Fibroblast of lung (primary cell): Measurements from ENCODE around the gene KNTC1. TPM values are rescaled to one million over a fixed set of nuclear protein-coding genes. Genes with fewer than 3 reads are reported as not detected.

Experiments
- DNase-seq, 2 donors: peaks; one replicate each; pipeline versions ENCODE4 v3.0.0 to v3.0.0-alpha.2; 2010; ENCODE audit warnings: low read depth in 2 of 2
- H2AFZ ChIP-seq: 2 replicates; pipeline ENCODE4 v1.5.1; 2012; ENCODE audit warnings: low read length, control low read depth, inconsistent platforms
- H3K27ac ChIP-seq: 2 replicates; pipeline ENCODE4 v1.5.1; 2011; ENCODE audit warnings: low read length, control low read depth; ENCODE audit not compliant: insufficient read depth
- H3K27me3 ChIP-seq: 2 replicates; pipeline ENCODE4 v1.5.1; 2011; ENCODE audit warnings: mild to moderate bottlenecking, low read length; ENCODE audit not compliant: control insufficient read depth, insufficient read depth
- H3K36me3 ChIP-seq: 2 replicates; pipeline ENCODE4 v1.5.1; 2011; ENCODE audit warnings: low read length; ENCODE audit not compliant: control insufficient read depth, insufficient read depth
- H3K4me1 ChIP-seq: 2 replicates; pipeline ENCODE4 v1.5.1; 2011; ENCODE audit warnings: low read length; ENCODE audit not compliant: control insufficient read depth, insufficient read depth; ENCODE audit errors: extremely low read depth
- H3K4me2 ChIP-seq: 2 replicates; pipeline ENCODE4 v1.5.1; 2011; ENCODE audit warnings: low read length, control low read depth; ENCODE audit not compliant: insufficient read depth; ENCODE audit errors: extremely low read depth
- H3K4me3 ChIP-seq, 4 experiments: fragments of 200-600 bp in 1 of 4; sonication (generic) in 1 of 4; replicated peaks in 1 of 4; 2 replicates each; pipeline ENCODE4 v1.5.1; 2011 to 2016; ENCODE audit warnings: low read length in 4 of 4, low read depth in 3 of 4, mild to moderate bottlenecking in 3 of 4, control low read depth in 2 of 4, inconsistent platforms in 1 of 4, mixed read lengths in 1 of 4; ENCODE audit not compliant: insufficient read depth in 1 of 4; ENCODE audit errors: control extremely low read depth in 1 of 4
- H3K79me2 ChIP-seq: 2 replicates; pipeline ENCODE4 v1.5.1; 2012; ENCODE audit warnings: mild to moderate bottlenecking, low read length, inconsistent platforms; ENCODE audit not compliant: control insufficient read depth, insufficient read depth
- H3K9ac ChIP-seq: 2 replicates; pipeline ENCODE4 v1.5.1; 2011; ENCODE audit warnings: mild to moderate bottlenecking, low read length, control low read depth; ENCODE audit not compliant: insufficient read depth
- H3K9me3 ChIP-seq: 2 replicates; pipeline ENCODE4 v1.5.1; 2012; ENCODE audit warnings: low read depth, low read length; ENCODE audit not compliant: control insufficient read depth, insufficient read depth
- H4K20me1 ChIP-seq: 2 replicates; pipeline ENCODE4 v1.5.1; 2011; ENCODE audit warnings: low read length; ENCODE audit not compliant: control insufficient read depth, insufficient read depth; ENCODE audit errors: extremely low read depth
- CTCF ChIP-seq, 2 donors: IDR thresholded peaks in 1 of 2; conservative IDR thresholded peaks in 1 of 2; 1 replicate in 1 of 2; 2 replicates in 1 of 2; pipeline ENCODE4 v1.5.1; 2011 to 2012; ENCODE audit warnings: low read length in 2 of 2, control low read depth in 1 of 2, inconsistent platforms in 1 of 2, low read depth in 1 of 2, mild to moderate bottlenecking in 1 of 2
- EZH2 ChIP-seq: IDR thresholded peaks from 2 replicates; pipeline ENCODE4 v1.5.1; 2012; ENCODE audit warnings: low read length, control low read depth, mild to moderate bottlenecking; ENCODE audit errors: missing control alignments
- polyA plus RNA-seq, 2 donors: library from polyadenylated mRNA; depleted of rRNA in 1 of 2; stranded (reverse) in 1 of 2; unstranded in 1 of 2; fragments of >200 nt; gene quantifications; 2 replicates each; pipeline ENCODE4 v1.2.1, GENCODE V29; 2011 to 2012; ENCODE audit warnings: missing spikeins in 1 of 2
- total RNA-seq: library from RNA; depleted of rRNA; stranded (reverse); fragments of >200 nt; gene quantifications from 2 replicates; pipeline ENCODE4 v1.2.1, GENCODE V29; 2014

Gene KNTC1
- total and polyA plus RNA-seq, 2 donors (not counting 1 experiment from before 2014, with no cell fraction given), result 11.0 to 14.4 TPM

GRCh38 chr12:122669397-122670070 lies 142.5 kb downstream of the KNTC1 start:
- H3K4me3 ChIP-seq, result no peak overlapping the region
- H2AFZ ChIP-seq, result no peak overlapping the region
- H3K9me3 ChIP-seq, result no peaks in the 10 kb centered on the region
- H3K27me3 ChIP-seq, result no peaks in the 10 kb centered on the region
- no peaks in the 10 kb centered on the region for H3K79me2 ChIP-seq
- peak overlapping the region; percentile 55 for H3K27ac ChIP-seq
- TF ChIP-seq EZH2 (no peak), CTCF (conservative IDR thresholded peaks at IDR 0.05 in 1 of 2, IDR thresholded peaks at IDR 0.05 in 1 of 2; ENCODE audit: low read depth in 1 of 2, low read length in 2 of 2) (no peak)
- H3K36me3 ChIP-seq, result no peaks in the 10 kb centered on the region
- peak; percentile 79 to 84 for DNase-seq
- H3K4me2 ChIP-seq, result peak overlapping the region; percentile 64
- H4K20me1 ChIP-seq, result no peaks in the 10 kb centered on the region
- peaks cover 4% of the 10 kb centered on the region for H3K4me1 ChIP-seq
- H3K9ac ChIP-seq, result no peak overlapping the region

- Histone ChIP-seq H3K9me3 (no peaks in the 10 kb centered on the region), H3K36me3 (no peaks in the 10 kb centered on the region), H3K4me1 (peaks cover 4% of the 10 kb centered on the region), H3K4me3 (no peak overlapping the region), H4K20me1 (no peaks in the 10 kb centered on the region), H3K27me3 (no peaks in the 10 kb centered on the region), H3K79me2 (no peaks in the 10 kb centered on the region), H3K4me2 (no peak overlapping the region), H2AFZ (no peak overlapping the region), H3K27ac (no peak overlapping the region), H3K9ac (no peak overlapping the region)
- TF ChIP-seq CTCF (conservative IDR thresholded peaks at IDR 0.05 in 1 of 2, IDR thresholded peaks at IDR 0.05 in 1 of 2; ENCODE audit: low read depth in 1 of 2, low read length in 2 of 2) (no peak), EZH2 (no peak)
- DNase-seq, result no peak
These were observed 145.5 kb downstream of the KNTC1 start for GRCh38 chr12:122672515-122672914.

Other genes with a start within 250 kb of the KNTC1 start
- 106 and 147 TPM in 2 replicates for gene CLIP1, start 104.6 kb upstream of the KNTC1 start, total RNA-seq
- 75.5 and 87.6 TPM in 2 replicates for gene CLIP1, start 104.6 kb upstream of the KNTC1 start, polyA plus RNA-seq
- gene ZCCHC8, start 26.3 kb upstream of the KNTC1 start, total RNA-seq, result 20.5 and 23.8 TPM in 2 replicates
- 10.9 and 11.6 TPM in 2 replicates for gene ZCCHC8, start 26.3 kb upstream of the KNTC1 start, polyA plus RNA-seq
- gene RSRC2, start 313 bp upstream of the KNTC1 start, total RNA-seq, result 37.5 and 49.0 TPM in 2 replicates
- gene RSRC2, start 313 bp upstream of the KNTC1 start, polyA plus RNA-seq, result 41.8 and 56.6 TPM in 2 replicates
- gene HCAR2, start 176.1 kb downstream of the KNTC1 start, total RNA-seq, result under 0.01 TPM in 1 of 2 replicates, not detected in the other
- not detected in 2 replicates for gene HCAR2, start 176.1 kb downstream of the KNTC1 start, polyA plus RNA-seq
- under 0.01 TPM in 1 of 2 replicates, not detected in the other for gene HCAR3, start 189.6 kb downstream of the KNTC1 start, total RNA-seq
- gene HCAR3, start 189.6 kb downstream of the KNTC1 start, polyA plus RNA-seq, result not detected in 2 replicates
- 0.51 and 1.5 TPM in 2 replicates for gene HCAR1, start 203.6 kb downstream of the KNTC1 start, total RNA-seq
- gene HCAR1, start 203.6 kb downstream of the KNTC1 start, polyA plus RNA-seq, result 0.43 and 1.1 TPM in 2 replicates
- gene DENR, start 225.6 kb downstream of the KNTC1 start, total RNA-seq, result 30.8 and 40.6 TPM in 2 replicates
- 46.5 and 49.1 TPM in 2 replicates for gene DENR, start 225.6 kb downstream of the KNTC1 start, polyA plus RNA-seq
- 1.2 and 1.3 TPM in 2 replicates for gene CCDC62, start 247.3 kb downstream of the KNTC1 start, total RNA-seq
- 0.06 TPM in 2 replicates for gene CCDC62, start 247.3 kb downstream of the KNTC1 start, polyA plus RNA-seq